ENCODE data around the gene ORC5.
A peak's percentile ranks its signal among the peaks of the same experiment; 100 is the strongest.

The ORC5 gene

DNA sequence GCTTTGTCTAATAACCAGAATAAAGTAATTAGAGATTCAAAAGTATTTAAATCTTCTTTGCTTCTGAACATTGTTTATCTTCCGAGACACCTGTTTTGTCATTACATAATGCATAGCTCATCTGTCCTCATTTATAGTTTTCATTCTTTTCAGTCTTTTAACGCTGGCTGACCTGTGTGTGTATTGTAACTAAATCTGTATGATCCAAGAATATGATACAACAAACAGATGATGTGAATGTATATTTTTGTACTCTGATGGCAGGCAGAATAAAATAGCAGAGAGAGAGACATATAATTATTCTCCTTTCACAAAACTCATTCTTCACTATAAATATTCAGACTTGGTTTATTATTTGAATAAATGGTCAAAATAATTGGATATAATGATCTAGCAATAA is 80.6 kb downstream of the ORC5 start:
- TF ChIP-seq, protein P1, sequence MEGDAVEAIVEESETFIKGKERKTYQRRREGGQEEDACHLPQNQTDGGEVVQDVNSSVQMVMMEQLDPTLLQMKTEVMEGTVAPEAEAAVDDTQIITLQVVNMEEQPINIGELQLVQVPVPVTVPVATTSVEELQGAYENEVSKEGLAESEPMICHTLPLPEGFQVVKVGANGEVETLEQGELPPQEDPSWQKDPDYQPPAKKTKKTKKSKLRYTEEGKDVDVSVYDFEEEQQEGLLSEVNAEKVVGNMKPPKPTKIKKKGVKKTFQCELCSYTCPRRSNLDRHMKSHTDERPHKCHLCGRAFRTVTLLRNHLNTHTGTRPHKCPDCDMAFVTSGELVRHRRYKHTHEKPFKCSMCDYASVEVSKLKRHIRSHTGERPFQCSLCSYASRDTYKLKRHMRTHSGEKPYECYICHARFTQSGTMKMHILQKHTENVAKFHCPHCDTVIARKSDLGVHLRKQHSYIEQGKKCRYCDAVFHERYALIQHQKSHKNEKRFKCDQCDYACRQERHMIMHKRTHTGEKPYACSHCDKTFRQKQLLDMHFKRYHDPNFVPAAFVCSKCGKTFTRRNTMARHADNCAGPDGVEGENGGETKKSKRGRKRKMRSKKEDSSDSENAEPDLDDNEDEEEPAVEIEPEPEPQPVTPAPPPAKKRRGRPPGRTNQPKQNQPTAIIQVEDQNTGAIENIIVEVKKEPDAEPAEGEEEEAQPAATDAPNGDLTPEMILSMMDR (conservative IDR thresholded peaks at IDR 0.05): no peak
- no peak for TF ChIP-seq ZFX (IDR thresholded peaks at IDR 0.05)
- no peak overlapping the region for H3K27ac ChIP-seq

DNA sequence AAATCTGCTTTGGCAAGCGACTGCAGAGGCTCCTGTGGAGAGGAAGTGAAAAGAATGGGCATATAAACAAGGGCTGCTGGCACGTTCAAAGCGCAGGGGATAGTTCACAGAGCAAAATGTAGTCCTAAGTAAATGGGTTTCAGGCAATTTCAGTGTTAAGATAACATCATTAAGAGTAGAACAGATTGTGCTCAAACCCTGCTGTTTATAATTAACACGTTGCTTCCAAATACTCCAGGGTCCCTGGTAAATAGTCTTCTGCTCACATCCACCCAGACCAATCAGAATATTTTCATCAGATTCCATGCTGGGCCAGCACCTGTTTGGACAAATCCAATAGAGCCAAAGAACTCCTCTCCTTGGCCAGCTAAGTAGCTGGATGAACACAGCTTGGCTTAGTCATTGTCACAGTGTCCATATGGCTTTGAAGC is 81.4 kb downstream of the ORC5 start:
- TF ChIP-seq, protein P1 (conservative IDR thresholded peaks at IDR 0.05): no peak
- TF ChIP-seq ZFX (IDR thresholded peaks at IDR 0.05): no peak
- H3K27ac ChIP-seq: peak overlapping the region; percentile 31; the same call in 1 of the 2 replicates

DNA sequence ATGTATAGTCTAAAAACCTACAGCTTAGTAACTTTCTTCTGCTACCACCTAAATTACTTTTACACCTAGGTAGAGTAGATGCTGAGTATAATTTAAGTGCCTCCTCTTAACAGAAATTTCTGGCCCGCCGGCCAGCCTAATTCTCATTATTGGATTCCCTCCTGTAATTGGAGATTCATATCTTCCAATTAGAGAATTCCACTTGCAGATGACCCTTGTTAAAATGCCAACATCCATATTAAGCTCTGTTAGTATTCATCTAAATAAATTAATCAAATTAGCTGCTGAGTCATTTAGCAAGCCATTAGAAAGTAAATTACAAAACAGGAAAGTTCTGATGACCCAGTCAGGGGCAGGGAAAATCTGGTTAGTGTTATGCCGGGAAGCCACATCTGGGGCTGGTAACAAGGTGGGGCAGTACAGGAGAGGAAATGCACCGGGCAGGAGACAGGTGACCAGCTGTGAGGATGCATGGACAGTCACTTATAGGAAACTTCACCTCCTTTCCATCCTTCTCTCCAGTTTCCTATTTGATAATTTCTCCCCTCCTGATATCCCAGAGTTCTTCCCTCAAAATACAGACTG is 82.8 kb downstream of the ORC5 start:
- H3K27ac ChIP-seq: peak overlapping the region; percentile 18; the same call in 1 of the 2 replicates
- TF ChIP-seq ZFX (IDR thresholded peaks at IDR 0.05): no peak
- TF ChIP-seq, protein P1 (conservative IDR thresholded peaks at IDR 0.05): no peak

DNA sequence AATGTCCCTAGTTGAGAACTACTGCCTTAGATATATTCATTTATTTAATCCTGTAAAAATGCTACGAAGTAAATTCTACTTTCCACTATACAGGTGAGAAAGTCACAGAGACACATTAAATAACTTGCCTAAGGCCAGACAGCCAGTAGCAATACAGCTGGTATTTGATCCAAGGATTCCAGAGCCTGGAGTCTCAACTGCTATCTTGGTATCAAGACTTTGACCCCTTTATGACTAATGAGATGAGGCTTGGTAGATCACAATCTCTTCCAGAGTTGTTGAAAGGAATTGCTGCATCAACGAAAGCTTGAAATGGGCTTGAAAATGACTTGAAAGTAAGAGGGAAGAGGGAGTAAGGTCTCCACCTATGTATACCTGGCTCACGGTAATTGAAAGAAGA is 83.3 kb downstream of the ORC5 start:
- H3K27ac ChIP-seq: no peak overlapping the region
- TF ChIP-seq, protein P1 (conservative IDR thresholded peaks at IDR 0.05): no peak
- TF ChIP-seq ZFX (IDR thresholded peaks at IDR 0.05): no peak

DNA sequence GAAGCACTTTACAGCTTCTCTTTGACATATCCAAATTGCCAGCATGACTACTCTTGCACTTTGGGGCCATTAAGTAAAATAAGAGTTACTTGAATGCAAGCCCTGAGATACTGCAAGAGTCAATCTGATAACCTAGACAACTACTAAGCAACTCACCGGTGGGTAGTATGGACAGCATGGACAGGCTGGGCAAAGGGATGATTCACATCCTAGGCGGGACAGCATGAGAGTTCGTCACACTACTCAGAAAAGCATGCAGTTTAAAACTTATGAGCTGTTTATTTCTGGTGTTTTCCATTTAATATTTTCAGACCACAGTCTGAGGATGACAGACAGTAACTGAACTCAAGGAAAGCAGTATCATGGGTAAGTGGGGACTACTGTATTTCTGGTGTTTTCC is 84.0 kb downstream of the ORC5 start:
- H3K27ac ChIP-seq: no peak overlapping the region
- TF ChIP-seq ZFX (IDR thresholded peaks at IDR 0.05): no peak
- TF ChIP-seq, protein P1 (conservative IDR thresholded peaks at IDR 0.05): no peak

DNA sequence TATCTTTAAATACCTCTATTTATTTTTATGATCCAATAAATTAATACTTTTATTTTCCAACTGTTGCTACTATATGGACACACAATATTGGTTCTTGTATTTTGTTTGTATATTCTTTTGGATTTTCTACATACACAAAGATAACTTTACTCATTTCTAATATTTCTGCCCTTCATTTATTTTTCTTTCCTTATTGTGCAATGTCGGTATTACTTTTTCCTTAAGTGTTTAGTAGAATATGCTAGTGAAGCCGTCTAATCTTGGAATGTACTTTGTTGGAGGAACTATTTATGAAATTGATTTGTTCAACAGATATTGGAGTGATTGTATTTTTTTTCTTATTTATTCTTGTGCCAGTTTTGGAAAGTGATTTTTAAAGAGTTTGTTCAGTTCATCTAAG is 94.0 kb downstream of the ORC5 start:
- TF ChIP-seq ZFX (IDR thresholded peaks at IDR 0.05): no peak
- TF ChIP-seq, protein P1 (conservative IDR thresholded peaks at IDR 0.05): no peak
- H3K27ac ChIP-seq: no peak overlapping the region

DNA sequence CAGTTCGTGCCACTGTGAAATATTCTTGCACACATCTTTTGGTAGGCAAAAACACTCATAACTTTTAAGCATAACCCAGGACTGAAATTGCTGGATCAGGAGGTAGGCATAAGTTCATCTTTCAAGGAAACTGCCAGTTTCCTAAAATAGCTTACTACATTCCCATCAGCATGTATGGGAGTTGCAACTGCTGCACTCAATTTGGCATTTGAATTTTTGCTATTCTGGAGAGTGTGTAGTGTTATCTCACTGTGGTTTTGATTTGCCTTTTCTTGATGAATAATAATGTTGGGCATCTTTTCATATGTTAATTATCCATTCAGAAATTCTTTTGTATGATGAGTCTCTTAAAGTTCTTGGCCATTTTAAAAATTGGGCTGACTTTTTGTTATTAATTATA is 95.2 kb downstream of the ORC5 start:
- TF ChIP-seq, protein P1 (conservative IDR thresholded peaks at IDR 0.05): no peak
- TF ChIP-seq ZFX (IDR thresholded peaks at IDR 0.05): no peak
- no peak overlapping the region for H3K27ac ChIP-seq
